D341Med (cell line): ENCODE data around the gene NPL.
A peak's percentile ranks its signal among the peaks of the same experiment; 100 is the strongest.

Experiments
- DNase-seq: peaks from one replicate; pipeline ENCODE4 v3.0.0; 2012; ENCODE audit warnings: low spot score

NPL gene

GRCh38 chr1:182779530-182779929 is 10.0 kb upstream of the NPL start:
- DNase-seq: no peak

DNA sequence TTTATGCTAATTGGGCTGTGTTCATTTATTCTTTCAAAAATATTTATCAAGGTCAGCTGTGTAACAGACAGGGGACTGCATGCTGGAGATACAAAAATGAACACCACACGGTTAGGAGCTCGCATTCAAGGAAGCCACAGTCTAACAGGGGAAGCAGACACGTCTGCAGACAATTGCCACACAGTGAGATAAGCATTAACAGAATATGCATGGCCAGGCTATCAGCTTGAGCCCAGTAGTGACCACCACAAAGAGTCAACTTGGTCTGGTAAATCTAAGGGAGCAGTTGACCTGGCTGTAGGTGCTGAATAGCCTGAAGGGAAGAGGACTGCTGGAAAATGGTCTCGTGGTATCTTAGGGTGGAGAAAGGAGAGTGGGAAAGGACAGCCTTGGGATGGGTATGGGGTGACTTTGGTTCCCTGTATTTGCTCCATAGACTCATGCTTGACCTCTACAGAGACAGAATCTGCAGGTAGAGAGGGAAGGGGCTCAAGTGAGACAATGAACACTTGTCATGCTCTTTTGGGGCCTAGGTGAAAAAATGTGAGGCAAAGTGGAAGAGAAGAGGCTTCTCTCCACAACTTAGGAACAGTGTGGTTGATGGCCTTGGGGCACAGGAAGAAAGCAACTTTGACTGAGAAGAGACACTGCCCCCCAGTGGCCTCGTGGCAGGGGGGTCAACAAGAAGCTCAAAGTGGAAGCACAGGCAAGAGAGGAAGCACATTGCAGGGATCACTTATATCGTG is 7.6 kb upstream of the NPL start:
- DNase-seq: peak; percentile 84

DNA sequence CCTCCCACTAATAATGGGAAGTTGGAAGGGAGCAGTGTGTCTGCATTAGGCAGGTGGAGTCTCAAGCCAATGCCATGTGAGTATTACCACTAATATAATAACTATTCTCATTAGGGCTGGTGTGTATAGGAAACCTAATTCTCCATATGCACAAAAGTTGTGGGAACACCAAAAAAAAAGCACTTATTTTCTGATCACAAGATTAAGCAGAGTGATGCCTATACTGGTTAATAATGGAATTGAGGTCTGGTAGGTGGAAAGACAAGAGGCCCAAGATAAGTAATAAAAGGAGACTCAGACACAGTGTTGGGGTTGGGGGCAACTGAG is 7.0 kb upstream of the NPL start:
- no peak for DNase-seq

GRCh38 chr1:182783068-182783467 is 6.5 kb upstream of the NPL start:
- no peak for DNase-seq

DNA sequence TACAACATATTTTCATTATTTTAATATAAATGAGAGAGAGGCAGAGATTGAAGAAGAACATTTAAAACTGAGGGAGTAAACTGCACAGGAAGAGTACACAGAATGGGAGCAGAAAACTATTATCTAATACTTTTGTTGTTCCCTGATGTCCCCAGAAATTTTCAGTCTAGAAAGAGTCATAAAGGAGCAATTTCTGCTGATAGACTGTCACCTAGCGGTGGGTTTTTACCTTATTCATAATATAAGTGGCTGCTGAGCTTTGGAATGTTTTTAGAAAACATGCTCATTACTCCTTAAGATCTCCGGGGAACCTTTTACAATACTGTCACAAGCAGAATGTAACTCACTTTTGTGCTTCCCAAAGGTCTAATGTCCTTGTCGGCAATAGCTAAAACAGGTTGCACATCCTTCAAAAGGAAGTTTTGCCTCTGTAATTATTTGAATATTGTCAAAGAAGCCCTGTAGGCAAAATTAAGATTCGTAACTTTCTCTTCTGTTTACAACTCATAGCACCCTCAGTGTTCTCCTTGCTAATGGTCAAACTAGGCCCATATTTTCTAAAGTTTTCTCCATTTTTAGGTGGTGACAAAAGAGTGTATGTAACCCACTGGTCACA is 4.9 kb upstream of the NPL start:
- DNase-seq: peak; percentile 47

DNA sequence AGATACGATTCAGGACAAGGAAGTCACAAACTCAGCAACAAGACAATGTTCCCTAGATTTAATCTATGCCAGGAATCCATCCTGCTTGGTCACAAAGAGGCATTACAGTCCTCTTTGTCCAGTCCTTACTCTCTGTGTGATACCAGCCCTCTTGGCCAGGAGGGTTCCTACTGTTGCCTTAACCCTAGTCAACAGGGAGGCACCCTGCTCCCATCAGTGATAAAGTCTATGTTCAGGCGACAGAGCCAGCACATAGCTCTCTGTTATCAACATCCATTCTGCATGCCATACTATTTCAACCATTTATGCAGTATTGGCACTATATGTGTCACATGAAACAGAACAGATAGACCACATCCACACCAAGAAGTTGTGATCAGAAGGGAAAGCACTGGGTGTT is 4.4 kb upstream of the NPL start:
- no peak for DNase-seq

DNA sequence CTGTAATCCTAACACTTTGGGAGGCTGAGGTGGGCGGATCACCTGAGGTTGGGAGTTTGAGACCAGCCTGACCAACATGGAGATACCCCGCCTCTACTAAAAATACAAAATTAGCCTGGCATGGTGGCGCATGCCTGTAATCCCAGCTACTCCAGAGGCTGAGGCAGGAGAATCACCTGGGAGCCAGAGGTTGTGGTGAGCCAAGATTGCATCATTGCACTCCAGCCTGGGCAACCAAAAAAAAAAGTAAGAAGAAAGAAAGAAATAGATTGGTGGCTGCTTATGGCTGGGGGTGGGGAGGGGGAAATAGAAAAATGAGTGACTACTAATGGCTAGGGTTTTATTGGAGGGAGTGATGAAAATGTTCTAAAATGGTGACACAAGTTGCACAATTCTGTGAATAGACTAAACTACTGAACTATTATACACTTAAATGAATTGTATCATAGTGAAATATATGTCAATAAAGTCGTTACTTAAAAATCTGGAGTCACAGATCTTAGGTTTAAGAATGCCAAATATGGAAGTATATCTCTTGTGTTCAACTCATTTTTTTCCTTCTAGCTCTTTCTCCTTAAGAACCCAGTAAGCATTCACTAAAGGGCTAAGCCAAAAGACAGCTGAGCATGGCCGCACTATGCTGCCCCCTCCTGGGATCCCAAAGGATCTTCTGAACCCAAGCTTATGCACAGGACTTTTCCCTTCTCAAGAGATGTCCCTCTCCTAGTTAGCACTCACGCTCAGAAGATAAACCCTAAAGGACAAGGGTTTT is 3.2 kb upstream of the NPL start:
- peak; percentile 71 for DNase-seq

- DNase-seq: no peak
These were observed 2.6 kb upstream of the NPL start for GRCh38 chr1:182786995-182787324.

GRCh38 chr1:182791281-182792179 is 2.0 kb downstream of the NPL start:
- peak; percentile 41 for DNase-seq

- no peak for DNase-seq
These were observed 4.5 kb downstream of the NPL start for GRCh38 chr1:182794091-182794490.

GRCh38 chr1:182794676-182795201 is 5.2 kb downstream of the NPL start:
- no peak for DNase-seq

DNA sequence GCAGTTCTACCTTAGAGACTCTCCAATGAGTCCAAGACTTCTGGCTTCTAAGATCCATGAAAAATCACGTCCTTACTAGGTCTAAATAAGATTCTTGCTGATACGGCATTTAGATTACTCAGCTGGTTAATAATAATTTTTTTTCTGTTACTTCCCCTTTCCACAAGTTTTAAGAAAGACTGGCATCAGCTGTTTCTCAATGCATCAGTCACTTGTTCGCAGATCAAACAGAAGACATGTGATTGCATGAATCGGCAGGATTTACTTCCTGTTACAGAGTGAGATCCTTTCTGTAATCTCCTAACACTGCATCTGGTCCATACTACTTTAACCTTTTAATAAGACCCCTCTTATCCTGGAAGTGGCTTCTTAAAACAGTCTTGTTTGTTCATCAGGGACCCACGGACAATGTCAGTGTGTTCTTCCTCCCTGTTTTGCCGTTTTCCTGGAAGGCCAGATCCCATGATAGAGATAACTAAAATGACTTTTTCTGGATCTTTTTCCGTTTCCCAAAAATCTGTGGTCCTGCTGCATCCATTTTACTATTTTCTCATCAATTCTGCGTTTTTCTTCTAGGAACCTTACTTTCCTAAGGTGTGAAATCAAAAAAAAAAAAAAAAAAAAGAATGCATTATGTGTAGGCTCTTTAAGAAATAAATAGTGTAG is 6.1 kb downstream of the NPL start:
- DNase-seq: no peak

- DNase-seq: no peak
These were observed 12.6 kb downstream of the NPL start for GRCh38 chr1:182802006-182802803.

GRCh38 chr1:182803846-182804245 is 14.3 kb downstream of the NPL start:
- DNase-seq: no peak

DNA sequence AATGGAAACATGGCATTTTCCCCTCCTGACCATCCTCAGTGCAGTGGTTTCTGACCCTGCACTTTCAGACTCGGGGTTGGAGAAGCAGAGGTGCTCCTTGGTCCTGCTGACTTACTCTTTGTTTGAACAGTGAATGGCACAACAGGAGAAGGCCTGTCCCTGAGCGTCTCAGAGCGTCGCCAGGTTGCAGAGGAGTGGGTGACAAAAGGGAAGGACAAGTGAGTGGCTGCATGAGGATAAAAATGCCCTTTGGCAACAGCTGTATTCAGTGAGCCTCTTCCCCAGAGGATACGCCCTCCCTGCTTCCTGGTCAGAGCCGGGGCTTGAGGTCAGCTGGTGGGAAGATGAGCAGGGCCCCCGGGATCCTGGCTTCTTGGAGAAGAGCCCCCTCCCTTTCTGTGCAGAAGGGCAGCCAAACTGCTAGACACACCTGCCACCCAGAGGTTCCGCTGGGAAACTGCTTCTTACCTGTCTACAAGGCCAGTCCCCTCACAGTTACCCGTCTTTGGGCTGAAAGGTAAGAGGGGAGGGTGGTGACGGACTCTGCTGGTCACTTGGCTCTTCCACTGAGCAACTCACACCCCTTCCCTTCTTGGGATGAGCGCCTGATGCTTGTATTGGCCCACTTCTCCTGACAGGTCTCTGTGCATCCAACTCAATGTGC is 16.6 kb downstream of the NPL start:
- peak; percentile 62 for DNase-seq

DNA sequence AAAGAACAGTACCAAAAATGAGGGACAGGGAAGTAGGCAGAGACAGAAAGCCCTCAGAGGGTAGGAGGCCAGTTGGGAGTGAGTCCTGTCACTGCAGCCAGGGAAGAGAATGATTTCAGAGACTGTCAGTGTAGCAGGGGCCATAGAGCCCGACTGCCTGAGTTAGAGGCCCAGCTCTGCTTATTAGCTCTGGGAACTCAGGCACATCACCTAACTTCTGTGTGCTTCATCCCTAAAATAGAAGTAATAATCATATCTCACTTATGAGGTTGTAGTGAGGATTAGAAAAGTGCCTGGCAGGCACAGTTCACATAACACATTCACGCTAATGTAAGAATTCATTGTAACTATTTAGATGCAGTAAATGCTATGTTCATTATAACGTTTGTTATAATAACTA is 18.3 kb downstream of the NPL start:
- DNase-seq: no peak

DNA sequence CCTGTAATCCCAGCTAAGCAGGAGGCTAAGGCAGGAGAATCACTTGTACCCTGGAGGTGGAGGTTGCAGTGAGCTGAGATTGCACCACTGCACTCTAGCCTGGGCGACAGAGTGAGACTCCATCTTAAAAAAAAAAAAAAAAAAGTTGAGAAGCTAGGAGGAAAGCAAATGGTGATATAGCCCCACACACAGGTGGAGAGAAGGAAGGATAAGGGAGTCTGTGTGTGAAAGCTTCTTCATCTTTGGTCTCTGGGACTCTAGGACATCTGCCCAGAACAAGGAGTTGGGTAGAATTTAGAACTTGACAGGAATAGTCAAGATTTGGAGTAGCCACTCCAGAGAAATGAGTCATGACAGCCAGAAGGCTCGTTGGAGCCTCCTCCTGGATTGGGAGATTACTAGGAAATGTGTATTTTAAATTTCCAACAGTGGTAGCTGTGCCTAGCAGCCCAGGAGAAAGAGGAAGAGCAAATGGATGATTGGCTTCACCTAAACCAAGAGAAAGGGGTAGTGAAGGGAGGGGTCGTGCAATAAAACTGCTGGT is 19.9 kb downstream of the NPL start:
- no peak for DNase-seq

DNA sequence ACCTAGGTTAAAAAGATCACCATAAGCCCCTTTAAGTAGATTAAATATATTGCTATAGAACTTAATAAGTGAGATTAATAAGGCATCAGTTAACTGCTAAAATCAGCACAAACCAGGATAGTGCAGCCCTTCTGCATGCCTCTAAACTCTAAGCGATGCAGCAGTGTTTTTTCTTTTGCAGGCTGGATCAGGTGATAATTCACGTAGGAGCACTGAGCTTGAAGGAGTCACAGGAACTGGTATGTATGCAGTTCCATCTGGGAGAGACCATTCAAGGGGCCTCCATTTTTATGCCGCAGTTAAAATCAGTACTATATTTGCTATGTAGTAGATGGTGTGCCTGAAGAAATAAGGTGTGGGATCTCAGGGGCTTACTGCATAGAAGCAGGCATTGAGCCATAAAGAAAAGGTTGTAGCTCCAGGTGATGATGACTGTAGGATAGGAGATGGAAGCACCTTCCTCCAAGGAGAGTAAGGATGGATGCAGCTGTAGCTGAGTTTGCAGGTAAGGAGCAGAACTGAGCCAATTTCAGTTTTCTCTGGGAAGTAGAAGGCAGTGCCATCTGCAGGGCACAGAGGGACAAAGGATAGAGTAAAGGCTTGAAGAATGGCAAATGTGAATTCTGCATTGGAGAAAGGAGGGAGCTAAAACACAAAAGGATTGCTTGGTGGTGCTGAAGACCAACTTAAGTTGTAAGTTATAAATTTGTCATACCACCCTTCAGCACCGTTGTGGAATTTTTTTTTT is 22.6 kb downstream of the NPL start:
- DNase-seq: no peak

GRCh38 chr1:182816863-182817262 is 27.3 kb downstream of the NPL start:
- no peak for DNase-seq
